C4-2B (cell line): ENCODE results near the gene PEX5.

ENCODE experiments used
- ZFX ChIP-seq: fragments of 450-650 bp; IDR thresholded peaks from 2 replicates; pipeline ENCODE4 v1.6.1; 2017
- TF ChIP-seq, protein P1 (sequence below): fragments of 450-650 bp; conservative IDR thresholded peaks from 2 replicates; pipeline ENCODE4 v1.5.1; 2017; ENCODE audit warnings: mild to moderate bottlenecking

DNA sequence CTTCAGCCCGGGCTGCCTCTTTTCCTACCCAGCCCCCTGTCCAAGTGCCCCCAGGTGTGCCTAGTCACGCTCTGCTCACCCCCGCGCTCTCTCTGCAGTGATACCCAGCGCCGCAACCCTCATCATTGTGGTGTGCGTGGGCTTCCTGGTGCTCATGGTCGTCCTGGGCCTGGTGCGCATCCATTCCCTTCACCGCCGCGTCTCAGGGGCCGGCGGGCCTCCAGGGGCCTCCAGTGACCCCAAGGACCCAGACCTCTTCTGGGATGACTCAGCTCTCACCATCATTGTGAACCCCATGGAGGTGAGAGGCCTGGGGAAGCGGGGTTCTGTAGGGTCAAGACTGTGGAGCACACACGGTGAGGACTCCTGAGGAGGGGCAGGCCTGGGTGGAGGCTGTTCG, 32.1 kb upstream of the PEX5 start:
- TF ChIP-seq, protein P1, sequence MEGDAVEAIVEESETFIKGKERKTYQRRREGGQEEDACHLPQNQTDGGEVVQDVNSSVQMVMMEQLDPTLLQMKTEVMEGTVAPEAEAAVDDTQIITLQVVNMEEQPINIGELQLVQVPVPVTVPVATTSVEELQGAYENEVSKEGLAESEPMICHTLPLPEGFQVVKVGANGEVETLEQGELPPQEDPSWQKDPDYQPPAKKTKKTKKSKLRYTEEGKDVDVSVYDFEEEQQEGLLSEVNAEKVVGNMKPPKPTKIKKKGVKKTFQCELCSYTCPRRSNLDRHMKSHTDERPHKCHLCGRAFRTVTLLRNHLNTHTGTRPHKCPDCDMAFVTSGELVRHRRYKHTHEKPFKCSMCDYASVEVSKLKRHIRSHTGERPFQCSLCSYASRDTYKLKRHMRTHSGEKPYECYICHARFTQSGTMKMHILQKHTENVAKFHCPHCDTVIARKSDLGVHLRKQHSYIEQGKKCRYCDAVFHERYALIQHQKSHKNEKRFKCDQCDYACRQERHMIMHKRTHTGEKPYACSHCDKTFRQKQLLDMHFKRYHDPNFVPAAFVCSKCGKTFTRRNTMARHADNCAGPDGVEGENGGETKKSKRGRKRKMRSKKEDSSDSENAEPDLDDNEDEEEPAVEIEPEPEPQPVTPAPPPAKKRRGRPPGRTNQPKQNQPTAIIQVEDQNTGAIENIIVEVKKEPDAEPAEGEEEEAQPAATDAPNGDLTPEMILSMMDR = no peak
- TF ChIP-seq ZFX = no peak
